T-helper 1 cell treated with Interleukin-12 subunit alpha and Interleukin-12 subunit beta and Interleukin-4 antibody, amounts not matched to agents 30 ng/mL and 1 ng/mL, for 36 hours (primary cell): ENCODE results near the gene LMBR1. TPM values are rescaled to one million over a fixed set of nuclear protein-coding genes. Genes with fewer than 3 reads are reported as not detected.
"Not testable (repeated sequence)": the region's sequence is repeated elsewhere in the genome, so short reads cannot be mapped to it uniquely, and the experiment has no call there.

Experiments used
- intact Hi-C: fragments of 100-400 bp; cut with micrococcal nuclease; formaldehyde crosslinking; loops from one replicate; pipeline ENCODE4 v1.15.1; 2024
- total RNA-seq: library from RNA; stranded (reverse); gene quantifications from 2 replicates; pipeline ENCODE4 v1.2.3, GENCODE V29; 2022

LMBR1 gene
- total RNA-seq, 1 donor from 2014 or later = 54.3 TPM

DNA sequence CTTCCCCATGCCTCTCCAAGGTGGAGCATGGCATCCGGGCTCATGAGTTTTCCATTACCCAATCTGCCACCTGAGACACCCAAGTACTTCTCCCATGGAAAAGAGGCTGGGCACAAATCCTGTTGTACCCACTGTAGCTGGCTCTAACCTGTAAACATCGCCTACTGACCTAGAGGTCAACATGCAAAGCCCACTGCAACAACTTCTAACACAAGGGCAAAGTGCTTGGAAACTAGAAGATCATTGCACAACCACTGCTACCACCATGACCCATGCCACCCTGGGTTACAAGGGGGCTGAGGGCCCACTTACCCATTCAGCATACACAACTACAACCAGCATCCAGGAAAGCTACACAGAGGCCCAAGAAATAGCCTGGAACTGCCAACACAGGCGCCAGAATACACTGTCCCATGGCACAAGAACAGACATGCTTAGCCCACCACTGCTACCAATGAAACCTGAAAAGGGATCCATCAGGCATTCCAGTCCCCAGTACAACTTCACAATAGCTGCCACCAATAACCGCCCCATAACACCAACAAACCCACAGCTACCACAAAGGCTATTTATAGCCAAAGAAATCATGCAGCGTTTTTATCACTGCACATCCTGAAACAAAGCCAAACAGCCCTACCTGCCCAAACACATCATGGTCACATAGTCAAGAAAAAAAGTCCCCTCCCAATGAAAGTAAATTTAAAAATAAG, 189.1 kb downstream of the LMBR1 start:
- intact Hi-C loops = no loop called here

GRCh38 chr7:156703209-156703608, 189.8 kb downstream of the LMBR1 start:
- intact Hi-C loops = no loop called here

- intact Hi-C loops = no loop called here
Measured at GRCh38 chr7:156702399-156702798, 190.6 kb downstream of the LMBR1 start.

- intact Hi-C loops = not testable (repeated sequence)
Measured at GRCh38 chr7:156701787-156702186, 191.2 kb downstream of the LMBR1 start.

GRCh38 chr7:156698512-156698911, 194.5 kb downstream of the LMBR1 start:
- intact Hi-C loops = not testable (repeated sequence)

- intact Hi-C loops = not testable (repeated sequence)
Measured at GRCh38 chr7:156697283-156697682, 195.7 kb downstream of the LMBR1 start.

DNA sequence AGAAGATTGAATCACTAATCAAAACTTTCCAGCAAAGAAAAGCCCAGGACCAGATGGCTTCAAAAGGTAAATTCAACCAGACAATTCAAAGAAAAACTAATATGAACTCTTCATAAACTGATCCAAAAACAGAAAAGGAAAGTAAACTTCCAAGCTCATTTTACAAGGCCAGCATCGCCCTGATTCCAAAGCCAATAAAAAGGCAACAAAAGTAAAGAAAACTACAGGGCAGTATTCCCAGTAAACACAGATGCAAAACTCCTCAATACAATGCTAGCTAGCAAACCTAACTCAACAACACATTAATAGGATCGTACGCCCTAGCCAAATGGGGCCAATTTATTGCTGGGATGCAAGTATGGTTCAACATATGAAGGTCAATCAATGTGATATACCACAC, 199.4 kb downstream of the LMBR1 start:
- intact Hi-C loops = no loop called here

DNA sequence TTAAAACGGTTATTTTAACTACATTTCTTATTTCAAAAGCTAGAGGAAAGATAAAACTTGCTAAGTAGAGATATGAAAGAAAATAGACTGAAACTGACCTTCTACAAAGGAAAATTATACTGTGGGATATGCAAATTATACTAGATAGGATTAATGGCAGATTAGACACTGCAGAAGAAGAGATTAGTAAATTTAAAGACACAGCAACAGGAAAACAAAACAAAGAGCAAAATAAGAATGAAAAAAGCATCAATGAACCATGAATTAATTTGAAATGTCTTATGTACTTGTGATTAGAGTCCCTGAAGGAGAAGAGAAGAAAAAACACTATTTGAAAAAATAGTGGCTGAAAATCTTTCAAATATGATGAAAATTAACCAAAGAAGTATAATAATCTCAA, 200.1 kb downstream of the LMBR1 start:
- intact Hi-C loops = no loop called here

DNA sequence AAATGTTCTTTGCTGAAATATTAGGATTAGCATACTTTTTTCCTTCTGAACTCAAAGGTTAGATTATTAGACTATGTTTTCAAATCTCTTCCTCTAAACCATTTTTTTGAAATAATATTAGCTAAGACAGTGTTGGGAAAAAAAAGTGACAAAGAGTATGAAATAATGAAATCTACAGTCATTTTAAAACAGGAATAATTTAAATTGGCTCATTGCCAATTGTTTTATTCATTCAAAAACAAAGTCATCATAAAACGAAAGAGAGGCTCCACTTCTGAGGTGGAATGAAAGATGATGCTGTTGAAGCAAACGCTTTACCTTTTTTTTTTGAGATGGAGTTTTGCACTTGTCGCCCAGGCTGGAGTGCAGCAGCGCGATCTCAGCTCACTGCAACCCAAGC, 201.2 kb downstream of the LMBR1 start:
- intact Hi-C loops = no loop called here

DNA sequence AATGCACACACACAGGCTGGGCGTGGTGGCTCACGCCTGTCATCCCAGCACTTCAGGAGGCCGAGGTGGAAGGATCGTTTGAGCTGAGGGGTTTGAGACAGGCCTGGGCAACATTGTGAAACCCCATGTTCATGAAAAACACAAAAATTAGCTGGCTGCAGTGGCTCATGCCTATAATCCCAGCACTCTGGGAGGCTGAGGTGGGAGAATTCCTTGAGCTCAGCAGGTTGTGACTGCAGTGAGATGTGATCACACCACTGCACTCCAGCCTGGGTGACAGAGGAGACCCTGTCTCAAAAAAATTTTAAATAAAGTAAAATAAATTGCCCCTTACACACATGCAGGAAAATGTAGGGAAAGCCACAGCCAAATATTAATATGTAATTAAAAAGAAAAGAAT, 208.3 kb downstream of the LMBR1 start:
- intact Hi-C loops = no loop called here

- intact Hi-C loops = no loop called here
Measured at GRCh38 chr7:156684251-156684650, 208.7 kb downstream of the LMBR1 start.

GRCh38 chr7:156682928-156683327, 210.1 kb downstream of the LMBR1 start:
- intact Hi-C loops = no loop called here

DNA sequence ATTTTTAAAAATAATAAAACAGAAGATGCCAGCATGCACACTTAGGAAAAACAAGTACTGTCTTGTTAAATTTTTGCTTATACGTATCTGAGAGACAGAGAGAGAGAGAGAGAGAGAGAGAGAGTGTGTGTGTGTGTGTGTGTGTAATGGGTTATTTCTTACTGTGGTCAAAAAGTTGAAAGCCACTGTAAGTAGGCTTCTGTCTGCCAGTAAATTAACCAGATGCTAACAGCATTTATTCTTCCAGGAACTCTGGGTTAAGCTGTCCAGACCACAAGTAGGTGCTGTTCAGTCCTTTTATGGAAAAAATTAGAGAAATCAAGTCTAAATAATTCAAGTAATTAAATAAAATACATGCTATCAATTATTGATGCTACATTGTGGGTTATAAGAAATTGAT, 212.7 kb downstream of the LMBR1 start:
- intact Hi-C loops = no loop called here

DNA sequence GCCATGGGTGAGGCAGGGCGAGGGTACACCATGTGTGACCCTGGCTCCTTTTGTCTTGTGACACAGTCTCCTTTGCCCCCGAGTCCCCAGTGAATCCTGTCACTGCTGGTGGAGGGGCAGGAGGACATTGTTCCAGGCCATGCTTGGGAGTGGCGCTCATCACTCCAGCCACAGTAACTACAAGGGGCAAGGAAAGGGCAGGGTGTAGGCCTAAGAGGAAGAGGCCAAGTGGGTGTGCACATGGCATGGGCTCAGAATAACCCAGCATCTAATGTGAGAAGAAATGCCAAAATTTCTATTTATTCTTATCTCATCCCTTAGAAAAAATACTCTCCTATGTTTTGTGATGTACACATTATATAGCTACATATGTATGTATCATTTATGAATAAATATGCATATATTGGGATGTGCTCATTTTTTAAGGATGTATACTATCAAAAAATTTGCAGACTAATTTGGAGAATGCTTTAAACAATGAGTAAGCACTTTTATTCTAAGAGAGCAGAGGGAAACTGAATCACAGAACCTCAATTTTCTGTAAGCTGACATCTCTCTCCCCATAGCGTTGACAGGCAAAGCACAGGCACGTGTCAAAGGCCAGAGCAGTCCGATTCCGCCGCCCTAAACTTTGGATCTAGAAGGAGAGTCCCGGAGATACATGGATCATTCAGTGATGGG, 215.5 kb downstream of the LMBR1 start:
- intact Hi-C loops = no loop called here

- intact Hi-C loops = no loop called here
Measured at GRCh38 chr7:156676263-156676662, 216.7 kb downstream of the LMBR1 start.

DNA sequence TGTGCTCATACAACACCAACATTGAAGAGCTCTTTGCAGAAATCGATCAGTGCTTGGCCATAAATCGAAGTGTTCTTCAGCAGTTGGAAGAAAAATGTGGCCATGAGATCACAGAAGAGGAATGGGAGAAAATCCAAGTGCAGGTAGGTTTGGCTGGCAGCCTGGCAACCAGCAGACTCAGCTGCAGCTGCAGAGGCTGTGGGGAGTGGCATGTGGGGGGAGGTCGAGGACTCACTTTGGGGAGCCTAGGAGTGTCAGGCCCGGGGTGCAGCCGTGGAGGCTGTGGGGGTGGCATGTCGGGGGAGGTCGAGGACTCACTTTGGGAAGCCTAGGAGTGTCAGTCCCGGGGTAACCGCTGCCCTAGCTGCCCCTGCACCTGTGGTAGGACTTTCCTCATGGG, 217.3 kb downstream of the LMBR1 start:
- intact Hi-C loops = no loop called here

- intact Hi-C loops = no loop called here
Measured at GRCh38 chr7:156673902-156674301, 219.1 kb downstream of the LMBR1 start.

DNA sequence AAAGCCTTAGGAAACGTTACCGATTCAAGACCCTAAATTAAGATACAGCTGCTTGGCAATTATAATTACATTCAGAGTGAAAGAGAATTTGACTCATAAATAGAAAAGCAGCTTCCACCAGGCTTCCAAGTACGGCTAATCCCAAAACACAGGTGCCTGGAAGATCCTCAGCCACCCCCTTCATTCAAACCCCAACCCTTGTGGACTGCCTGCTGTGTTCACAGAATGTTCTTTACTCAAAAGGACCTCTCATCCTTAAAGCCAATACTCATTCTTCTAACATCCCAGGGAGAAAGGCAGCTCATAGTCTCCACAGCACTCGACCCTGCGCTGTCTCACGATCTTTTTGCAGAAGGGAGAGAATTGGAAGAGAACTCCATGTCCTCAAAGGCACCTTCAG, 219.5 kb downstream of the LMBR1 start:
- intact Hi-C loops = no loop called here

DNA sequence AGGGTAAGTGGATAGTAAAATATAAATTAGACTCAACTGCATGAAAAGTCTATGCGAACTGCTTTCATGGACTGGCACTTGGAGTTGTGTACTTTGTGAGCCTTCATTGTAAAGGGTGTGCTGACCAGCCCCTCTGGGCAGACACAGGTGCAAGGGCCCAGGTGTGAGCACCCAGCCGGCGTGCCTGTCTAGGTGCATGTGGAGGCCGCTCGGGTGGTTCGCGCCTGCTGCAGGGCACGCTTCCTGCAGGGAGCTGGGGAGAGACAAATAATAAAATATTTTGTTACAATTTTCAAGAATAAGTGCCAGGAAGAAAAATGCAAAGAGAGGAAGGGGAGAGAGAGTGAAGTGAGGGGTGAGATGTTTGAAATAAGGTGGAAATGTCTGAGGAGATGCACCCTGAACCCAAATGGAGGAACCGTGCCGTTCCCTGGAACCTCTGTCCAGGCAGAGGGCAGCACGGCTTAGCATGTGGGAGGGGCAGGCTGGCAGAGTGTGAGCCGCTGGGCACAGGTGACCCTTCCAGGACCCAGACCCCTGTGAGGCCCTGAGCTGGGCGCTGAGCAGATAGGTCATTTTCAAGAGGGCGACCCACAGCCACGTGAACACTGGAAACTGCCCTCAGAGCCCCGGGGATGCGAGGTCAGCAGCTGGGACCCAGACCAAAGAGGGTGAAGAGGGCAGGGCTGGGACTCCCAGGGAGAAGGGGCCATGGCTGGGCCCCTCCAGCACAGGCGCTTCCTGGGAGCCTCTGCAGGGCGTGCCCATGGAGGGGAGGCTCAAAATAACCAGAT, 223.8 kb downstream of the LMBR1 start:
- intact Hi-C loops = no loop called here

- intact Hi-C loops = no loop called here
Measured at GRCh38 chr7:156668130-156668741, 224.7 kb downstream of the LMBR1 start.

GRCh38 chr7:156667110-156667426, 225.9 kb downstream of the LMBR1 start:
- intact Hi-C loops = no loop called here
